Mucosa of descending colon (tissue), 3 donors: ENCODE data around the gene KIF3B. TPM values are rescaled to one million over a fixed set of nuclear protein-coding genes. Genes with fewer than 3 reads are reported as not detected.

Experiments used
- ATAC-seq: fragments of 200-7000 bp; cut with Tn5 transposase; one replicate; pipeline ENCODE4 v1.9.1; 2020; ENCODE audit warnings: mild to moderate bottlenecking, moderate library complexity
- DNase-seq, 3 donors: peaks; one replicate each; pipeline ENCODE4 v3.0.0-alpha.2; 2020
- H3K36me3 ChIP-seq: fragments of 200-600 bp; one replicate; pipeline ENCODE4 v1.8.0; 2021; ENCODE audit warnings: low read depth, mild to moderate bottlenecking
- H3K4me1 ChIP-seq: fragments of 200-600 bp; one replicate; pipeline ENCODE4 v1.8.0; 2021; ENCODE audit warnings: low read depth, mild to moderate bottlenecking
- H3K4me3 ChIP-seq: fragments of 200-600 bp; one replicate; pipeline ENCODE4 v1.8.0; 2021; ENCODE audit warnings: mild to moderate bottlenecking
- H3K9me3 ChIP-seq: fragments of 200-600 bp; one replicate; pipeline ENCODE4 v1.8.0; 2021; ENCODE audit warnings: mild to moderate bottlenecking
- intact Hi-C, 2 donors: fragments of 100-400 bp; cut with DNase I in 1 of 2; cut with micrococcal nuclease in 1 of 2; formaldehyde crosslinking; loops; one replicate each; pipeline versions ENCODE4 v1.11.0 to v1.11.1; 2022; cut with DNase I, micrococcal nuclease
- total RNA-seq, 3 donors: library from RNA; stranded (reverse); fragmentation: NEBNext Ultra II Directional in 2 of 3; extraction: Animal tissue kit (Norgen Biotek cat#: 25700) in 2 of 3; gene quantifications; one replicate each; pipeline versions ENCODE4 v1.2.1 to v1.2.4, GENCODE V29; 2021 to 2023
- TF ChIP-seq, protein P1 (sequence below): fragments of 200-600 bp; IDR thresholded peaks from one replicate; pipeline ENCODE4 v1.8.0; 2022; ENCODE audit warnings: antibody characterized with exemption, mild to moderate bottlenecking
- donor health status: DM: no; HTN: no; CAD: no; lungs with moderate emphysema.
- donor health status: DM: no; HTN: no; CAD: no.
- donor health status: DM: no; HTN: yes; CAD: no.

Gene KIF3B
- total RNA-seq, 3 donors from 2014 or later = 39.3 to 54.6 (median 52.0) TPM

DNA sequence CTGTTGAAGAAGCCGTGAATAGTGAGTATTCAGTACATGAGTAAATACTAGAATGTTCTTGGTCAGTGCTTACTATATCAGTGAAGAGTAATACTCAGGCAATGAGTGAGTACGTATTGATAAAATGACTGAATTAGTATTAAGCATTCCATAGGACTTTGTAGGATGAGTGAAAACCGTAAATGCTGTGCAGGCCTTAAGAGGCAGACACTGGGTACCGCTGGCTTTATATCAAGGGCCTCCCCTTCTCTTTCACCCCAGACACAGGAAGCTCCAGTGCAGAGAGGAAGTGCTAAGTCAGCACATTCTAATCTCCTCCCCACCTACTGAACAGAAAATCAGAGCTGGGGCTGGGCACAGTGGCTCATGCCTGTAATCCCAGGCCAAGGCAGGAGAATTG lies 45.6 kb upstream of the KIF3B start:
- Histone ChIP-seq H3K4me3 (no peak overlapping the region), H3K9me3 (no peaks in the 10 kb centered on the region), H3K4me1 (peaks cover 39% of the 10 kb centered on the region), H3K36me3 (no peaks in the 10 kb centered on the region)
- DNase-seq (no peak), ATAC-seq (no peak)
- TF ChIP-seq, protein P1, sequence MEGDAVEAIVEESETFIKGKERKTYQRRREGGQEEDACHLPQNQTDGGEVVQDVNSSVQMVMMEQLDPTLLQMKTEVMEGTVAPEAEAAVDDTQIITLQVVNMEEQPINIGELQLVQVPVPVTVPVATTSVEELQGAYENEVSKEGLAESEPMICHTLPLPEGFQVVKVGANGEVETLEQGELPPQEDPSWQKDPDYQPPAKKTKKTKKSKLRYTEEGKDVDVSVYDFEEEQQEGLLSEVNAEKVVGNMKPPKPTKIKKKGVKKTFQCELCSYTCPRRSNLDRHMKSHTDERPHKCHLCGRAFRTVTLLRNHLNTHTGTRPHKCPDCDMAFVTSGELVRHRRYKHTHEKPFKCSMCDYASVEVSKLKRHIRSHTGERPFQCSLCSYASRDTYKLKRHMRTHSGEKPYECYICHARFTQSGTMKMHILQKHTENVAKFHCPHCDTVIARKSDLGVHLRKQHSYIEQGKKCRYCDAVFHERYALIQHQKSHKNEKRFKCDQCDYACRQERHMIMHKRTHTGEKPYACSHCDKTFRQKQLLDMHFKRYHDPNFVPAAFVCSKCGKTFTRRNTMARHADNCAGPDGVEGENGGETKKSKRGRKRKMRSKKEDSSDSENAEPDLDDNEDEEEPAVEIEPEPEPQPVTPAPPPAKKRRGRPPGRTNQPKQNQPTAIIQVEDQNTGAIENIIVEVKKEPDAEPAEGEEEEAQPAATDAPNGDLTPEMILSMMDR = no peak
- intact Hi-C loops = no loop called here

DNA sequence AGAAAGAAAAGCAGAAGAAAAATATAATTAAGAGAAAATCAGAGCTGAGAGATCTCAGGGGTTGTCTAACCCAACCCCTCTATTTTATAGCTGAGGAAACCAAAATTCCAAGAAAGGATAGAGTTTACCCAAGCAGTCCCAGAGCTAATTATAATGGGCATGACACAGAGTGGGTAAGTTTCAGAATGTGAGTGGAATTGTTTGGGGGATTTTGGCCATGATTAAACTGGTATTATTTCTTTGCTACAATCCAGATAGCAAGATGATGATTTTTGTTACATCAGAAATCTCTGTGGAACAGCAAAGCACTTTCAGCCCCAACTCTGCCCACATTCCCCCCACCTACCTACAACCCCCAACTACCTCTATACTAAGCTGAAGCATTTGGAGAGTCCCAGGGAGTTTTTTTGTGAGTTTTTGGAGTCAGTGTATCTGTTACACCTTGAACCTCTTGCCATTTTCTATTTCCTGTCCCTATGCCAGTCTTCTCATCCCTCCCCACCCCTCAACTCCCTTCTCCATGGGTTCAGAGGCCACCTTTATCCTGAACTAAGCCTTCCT lies 45.0 kb upstream of the KIF3B start:
- DNase-seq (no peak), ATAC-seq (no peak)
- no peak overlapping the region for H3K4me3 ChIP-seq
- H3K36me3 ChIP-seq = no peaks in the 10 kb centered on the region
- peaks cover 37% of the 10 kb centered on the region for H3K4me1 ChIP-seq
- intact Hi-C loops = no loop called here
- TF ChIP-seq, protein P1 = no peak
- H3K9me3 ChIP-seq = no peaks in the 10 kb centered on the region

DNA sequence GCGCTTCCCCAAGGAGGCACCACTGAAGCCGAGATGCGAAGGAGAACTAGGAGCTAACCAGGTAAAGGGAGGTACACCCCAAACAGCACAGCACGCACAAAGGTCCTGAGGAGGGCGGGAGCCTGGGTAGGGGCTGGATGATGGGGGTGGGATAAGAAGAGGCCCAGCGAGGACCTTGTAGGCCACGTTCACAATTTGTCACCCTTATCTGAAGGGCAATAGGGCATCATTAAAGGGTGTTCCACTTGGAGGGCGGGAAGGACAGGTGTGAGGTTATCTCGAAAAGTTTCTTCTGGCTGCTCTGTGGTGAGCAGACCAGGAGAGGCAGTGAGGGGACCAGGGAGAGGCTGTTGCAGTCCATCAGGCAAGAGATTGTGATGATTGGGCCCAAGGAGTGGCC lies 44.2 kb upstream of the KIF3B start:
- DNase-seq = no peak
- H3K9me3 ChIP-seq = no peaks in the 10 kb centered on the region
- TF ChIP-seq, protein P1 = no peak
- ATAC-seq = no peak
- intact Hi-C loops = no loop called here
- no peak overlapping the region for H3K4me3 ChIP-seq
- peaks cover 30% of the 10 kb centered on the region for H3K4me1 ChIP-seq
- no peaks in the 10 kb centered on the region for H3K36me3 ChIP-seq

DNA sequence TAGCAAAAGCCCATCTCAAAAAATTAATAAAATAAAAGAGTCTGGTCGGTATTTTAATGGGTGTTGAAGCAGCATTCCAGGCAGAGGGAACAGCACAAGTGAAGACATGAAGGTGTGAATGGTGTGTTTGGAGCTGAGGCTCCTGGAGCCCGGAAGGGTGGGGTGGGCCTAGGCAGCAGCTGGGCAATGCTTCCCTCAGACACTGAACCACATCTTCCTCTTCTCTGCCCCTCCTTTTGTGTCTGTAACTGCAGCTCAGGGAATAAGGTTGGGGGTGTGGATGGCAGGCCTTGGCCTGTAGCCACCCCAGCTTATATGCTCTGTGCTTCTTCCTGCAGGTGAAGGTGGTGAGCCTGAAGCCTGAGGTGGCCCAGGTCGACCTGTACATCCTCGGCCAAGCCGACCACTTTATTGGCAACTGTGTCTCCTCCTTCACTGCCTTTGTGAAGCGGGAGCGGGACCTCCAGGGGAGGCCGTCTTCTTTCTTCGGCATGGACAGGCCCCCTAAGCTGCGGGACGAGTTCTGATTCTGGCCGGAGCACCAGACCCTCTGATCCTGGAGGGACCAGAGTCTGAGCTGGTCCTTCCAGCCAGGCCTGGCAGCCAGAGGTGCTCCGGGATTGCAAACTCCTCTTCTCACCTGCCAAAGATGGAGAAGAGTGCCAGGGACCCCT lies 43.2 kb upstream of the KIF3B start:
- TF ChIP-seq, protein P1 = no peak
- Histone ChIP-seq H3K4me1 (peaks cover 22% of the 10 kb centered on the region), H3K36me3 (no peaks in the 10 kb centered on the region), H3K4me3 (no peak overlapping the region), H3K9me3 (no peaks in the 10 kb centered on the region)
- intact Hi-C loops = no loop called here
- DNase-seq (no peak), ATAC-seq (no peak)

DNA sequence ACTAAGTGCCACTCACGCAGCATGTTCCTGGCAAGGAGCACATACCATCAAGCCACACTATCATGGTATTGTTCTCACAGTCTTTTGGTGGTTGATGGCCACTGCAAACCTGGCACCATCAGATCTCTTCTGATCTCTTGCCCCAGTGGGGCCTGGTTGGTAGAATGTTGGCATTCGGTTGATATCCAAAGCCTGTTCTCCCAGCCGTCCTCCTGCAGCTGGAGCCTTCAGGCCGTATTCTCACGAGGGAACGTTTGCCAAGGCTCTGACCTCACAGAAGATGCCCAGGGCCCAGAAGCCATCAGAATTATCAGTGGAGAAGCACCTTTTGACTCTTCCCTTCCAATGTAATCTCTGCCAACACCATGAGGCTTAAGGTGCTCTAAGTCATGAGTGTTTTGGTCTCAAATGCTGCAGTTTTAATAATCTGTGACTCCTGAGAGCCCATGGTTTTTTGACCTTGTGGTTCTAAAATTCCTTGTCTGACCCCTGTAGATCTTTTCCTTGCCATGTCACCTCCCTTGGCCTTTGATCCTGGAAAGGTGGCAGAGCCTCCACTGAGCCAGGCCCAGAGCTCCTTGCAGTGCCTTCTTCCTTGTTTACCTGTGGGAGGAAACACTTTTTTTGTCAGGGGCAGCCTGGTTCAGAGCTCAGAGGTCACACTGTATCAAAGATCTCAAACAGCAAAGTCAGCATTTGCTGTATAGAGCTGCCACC lies 42.0 kb upstream of the KIF3B start:
- Histone ChIP-seq H3K9me3 (no peaks in the 10 kb centered on the region), H3K36me3 (no peaks in the 10 kb centered on the region), H3K4me1 (peaks cover 19% of the 10 kb centered on the region), H3K4me3 (no peak overlapping the region)
- TF ChIP-seq, protein P1 = no peak
- ATAC-seq (peak; percentile 90), DNase-seq (peak; percentile 64 to 72 (median 66))
- intact Hi-C loops = no loop called here
